ENCODE measurements around the gene OR2D3. TPM values are rescaled to one million over a fixed set of nuclear protein-coding genes. Genes with fewer than 3 reads are reported as not detected.

The OR2D3 gene
- total and polyA plus RNA-seq, 9 of the 15 experiments (the other 6 are each of a cell fraction or from before 2014, with no cell fraction given): 0.42 TPM; not detected in 8

DNA sequence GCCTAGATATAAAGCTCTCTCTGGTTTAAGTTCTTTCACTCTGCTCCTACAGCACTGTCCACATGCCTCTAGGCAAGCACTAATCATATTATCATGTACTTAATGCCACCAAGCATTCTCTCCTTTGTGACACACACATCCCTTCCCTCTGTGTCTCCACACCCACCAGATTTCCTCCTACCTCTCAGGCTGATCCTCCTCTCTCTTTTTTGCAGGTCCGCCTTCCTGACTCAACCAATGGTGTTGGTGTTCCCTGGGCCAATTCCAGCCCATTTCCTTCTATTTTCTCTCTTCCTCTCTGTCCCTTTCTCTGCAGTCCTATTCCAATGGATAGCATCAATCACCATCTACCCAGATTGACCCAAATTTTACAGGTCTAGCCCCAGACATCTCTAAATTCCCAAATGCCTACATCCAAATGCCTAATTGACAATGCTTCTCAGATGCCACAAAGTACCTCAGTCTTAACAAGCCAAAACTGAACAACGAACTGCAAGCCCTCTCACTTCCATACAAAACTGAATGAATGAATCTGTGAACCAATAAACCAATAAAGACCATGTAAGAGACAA, 4.9 kb downstream of the OR2D3 start (continued):
- TF ChIP-seq PHF21A (IDR thresholded peaks at IDR 0.05; ENCODE audit: borderline replicate concordance, low read depth) (peak; percentile 16; the same call in 1 of the 2 replicates), ESRRA (IDR thresholded peaks at IDR 0.05; ENCODE audit: borderline replicate concordance, low read depth) (no peak), ZFX (CRISPR knock-in tag; IDR thresholded peaks at IDR 0.05) (no peak), LEF1 (IDR thresholded peaks at IDR 0.05) (0 out of 2 replicates have a peak, but pooled peaks have one; percentile 8), SMC3 (conservative IDR thresholded peaks at IDR 0.05; ENCODE audit: insufficient read depth, low read depth, low read length) (no peak), ZNF263 (CRISPR knock-in tag; IDR thresholded peaks at IDR 0.05; ENCODE audit: borderline replicate concordance) (no peak)
- TF ChIP-seq, protein P1, sequence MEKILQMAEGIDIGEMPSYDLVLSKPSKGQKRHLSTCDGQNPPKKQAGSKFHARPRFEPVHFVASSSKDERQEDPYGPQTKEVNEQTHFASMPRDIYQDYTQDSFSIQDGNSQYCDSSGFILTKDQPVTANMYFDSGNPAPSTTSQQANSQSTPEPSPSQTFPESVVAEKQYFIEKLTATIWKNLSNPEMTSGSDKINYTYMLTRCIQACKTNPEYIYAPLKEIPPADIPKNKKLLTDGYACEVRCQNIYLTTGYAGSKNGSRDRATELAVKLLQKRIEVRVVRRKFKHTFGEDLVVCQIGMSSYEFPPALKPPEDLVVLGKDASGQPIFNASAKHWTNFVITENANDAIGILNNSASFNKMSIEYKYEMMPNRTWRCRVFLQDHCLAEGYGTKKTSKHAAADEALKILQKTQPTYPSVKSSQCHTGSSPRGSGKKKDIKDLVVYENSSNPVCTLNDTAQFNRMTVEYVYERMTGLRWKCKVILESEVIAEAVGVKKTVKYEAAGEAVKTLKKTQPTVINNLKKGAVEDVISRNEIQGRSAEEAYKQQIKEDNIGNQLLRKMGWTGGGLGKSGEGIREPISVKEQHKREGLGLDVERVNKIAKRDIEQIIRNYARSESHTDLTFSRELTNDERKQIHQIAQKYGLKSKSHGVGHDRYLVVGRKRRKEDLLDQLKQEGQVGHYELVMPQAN (IDR thresholded peaks at IDR 0.05; ENCODE audit: borderline replicate concordance): peak; percentile 22; the same call in 1 of the 2 replicates
- TF ChIP-seq, protein P2, sequence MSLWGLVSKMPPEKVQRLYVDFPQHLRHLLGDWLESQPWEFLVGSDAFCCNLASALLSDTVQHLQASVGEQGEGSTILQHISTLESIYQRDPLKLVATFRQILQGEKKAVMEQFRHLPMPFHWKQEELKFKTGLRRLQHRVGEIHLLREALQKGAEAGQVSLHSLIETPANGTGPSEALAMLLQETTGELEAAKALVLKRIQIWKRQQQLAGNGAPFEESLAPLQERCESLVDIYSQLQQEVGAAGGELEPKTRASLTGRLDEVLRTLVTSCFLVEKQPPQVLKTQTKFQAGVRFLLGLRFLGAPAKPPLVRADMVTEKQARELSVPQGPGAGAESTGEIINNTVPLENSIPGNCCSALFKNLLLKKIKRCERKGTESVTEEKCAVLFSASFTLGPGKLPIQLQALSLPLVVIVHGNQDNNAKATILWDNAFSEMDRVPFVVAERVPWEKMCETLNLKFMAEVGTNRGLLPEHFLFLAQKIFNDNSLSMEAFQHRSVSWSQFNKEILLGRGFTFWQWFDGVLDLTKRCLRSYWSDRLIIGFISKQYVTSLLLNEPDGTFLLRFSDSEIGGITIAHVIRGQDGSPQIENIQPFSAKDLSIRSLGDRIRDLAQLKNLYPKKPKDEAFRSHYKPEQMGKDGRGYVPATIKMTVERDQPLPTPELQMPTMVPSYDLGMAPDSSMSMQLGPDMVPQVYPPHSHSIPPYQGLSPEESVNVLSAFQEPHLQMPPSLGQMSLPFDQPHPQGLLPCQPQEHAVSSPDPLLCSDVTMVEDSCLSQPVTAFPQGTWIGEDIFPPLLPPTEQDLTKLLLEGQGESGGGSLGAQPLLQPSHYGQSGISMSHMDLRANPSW (CRISPR knock-in tag; IDR thresholded peaks at IDR 0.05): no peak
- TF ChIP-seq, protein P3, sequence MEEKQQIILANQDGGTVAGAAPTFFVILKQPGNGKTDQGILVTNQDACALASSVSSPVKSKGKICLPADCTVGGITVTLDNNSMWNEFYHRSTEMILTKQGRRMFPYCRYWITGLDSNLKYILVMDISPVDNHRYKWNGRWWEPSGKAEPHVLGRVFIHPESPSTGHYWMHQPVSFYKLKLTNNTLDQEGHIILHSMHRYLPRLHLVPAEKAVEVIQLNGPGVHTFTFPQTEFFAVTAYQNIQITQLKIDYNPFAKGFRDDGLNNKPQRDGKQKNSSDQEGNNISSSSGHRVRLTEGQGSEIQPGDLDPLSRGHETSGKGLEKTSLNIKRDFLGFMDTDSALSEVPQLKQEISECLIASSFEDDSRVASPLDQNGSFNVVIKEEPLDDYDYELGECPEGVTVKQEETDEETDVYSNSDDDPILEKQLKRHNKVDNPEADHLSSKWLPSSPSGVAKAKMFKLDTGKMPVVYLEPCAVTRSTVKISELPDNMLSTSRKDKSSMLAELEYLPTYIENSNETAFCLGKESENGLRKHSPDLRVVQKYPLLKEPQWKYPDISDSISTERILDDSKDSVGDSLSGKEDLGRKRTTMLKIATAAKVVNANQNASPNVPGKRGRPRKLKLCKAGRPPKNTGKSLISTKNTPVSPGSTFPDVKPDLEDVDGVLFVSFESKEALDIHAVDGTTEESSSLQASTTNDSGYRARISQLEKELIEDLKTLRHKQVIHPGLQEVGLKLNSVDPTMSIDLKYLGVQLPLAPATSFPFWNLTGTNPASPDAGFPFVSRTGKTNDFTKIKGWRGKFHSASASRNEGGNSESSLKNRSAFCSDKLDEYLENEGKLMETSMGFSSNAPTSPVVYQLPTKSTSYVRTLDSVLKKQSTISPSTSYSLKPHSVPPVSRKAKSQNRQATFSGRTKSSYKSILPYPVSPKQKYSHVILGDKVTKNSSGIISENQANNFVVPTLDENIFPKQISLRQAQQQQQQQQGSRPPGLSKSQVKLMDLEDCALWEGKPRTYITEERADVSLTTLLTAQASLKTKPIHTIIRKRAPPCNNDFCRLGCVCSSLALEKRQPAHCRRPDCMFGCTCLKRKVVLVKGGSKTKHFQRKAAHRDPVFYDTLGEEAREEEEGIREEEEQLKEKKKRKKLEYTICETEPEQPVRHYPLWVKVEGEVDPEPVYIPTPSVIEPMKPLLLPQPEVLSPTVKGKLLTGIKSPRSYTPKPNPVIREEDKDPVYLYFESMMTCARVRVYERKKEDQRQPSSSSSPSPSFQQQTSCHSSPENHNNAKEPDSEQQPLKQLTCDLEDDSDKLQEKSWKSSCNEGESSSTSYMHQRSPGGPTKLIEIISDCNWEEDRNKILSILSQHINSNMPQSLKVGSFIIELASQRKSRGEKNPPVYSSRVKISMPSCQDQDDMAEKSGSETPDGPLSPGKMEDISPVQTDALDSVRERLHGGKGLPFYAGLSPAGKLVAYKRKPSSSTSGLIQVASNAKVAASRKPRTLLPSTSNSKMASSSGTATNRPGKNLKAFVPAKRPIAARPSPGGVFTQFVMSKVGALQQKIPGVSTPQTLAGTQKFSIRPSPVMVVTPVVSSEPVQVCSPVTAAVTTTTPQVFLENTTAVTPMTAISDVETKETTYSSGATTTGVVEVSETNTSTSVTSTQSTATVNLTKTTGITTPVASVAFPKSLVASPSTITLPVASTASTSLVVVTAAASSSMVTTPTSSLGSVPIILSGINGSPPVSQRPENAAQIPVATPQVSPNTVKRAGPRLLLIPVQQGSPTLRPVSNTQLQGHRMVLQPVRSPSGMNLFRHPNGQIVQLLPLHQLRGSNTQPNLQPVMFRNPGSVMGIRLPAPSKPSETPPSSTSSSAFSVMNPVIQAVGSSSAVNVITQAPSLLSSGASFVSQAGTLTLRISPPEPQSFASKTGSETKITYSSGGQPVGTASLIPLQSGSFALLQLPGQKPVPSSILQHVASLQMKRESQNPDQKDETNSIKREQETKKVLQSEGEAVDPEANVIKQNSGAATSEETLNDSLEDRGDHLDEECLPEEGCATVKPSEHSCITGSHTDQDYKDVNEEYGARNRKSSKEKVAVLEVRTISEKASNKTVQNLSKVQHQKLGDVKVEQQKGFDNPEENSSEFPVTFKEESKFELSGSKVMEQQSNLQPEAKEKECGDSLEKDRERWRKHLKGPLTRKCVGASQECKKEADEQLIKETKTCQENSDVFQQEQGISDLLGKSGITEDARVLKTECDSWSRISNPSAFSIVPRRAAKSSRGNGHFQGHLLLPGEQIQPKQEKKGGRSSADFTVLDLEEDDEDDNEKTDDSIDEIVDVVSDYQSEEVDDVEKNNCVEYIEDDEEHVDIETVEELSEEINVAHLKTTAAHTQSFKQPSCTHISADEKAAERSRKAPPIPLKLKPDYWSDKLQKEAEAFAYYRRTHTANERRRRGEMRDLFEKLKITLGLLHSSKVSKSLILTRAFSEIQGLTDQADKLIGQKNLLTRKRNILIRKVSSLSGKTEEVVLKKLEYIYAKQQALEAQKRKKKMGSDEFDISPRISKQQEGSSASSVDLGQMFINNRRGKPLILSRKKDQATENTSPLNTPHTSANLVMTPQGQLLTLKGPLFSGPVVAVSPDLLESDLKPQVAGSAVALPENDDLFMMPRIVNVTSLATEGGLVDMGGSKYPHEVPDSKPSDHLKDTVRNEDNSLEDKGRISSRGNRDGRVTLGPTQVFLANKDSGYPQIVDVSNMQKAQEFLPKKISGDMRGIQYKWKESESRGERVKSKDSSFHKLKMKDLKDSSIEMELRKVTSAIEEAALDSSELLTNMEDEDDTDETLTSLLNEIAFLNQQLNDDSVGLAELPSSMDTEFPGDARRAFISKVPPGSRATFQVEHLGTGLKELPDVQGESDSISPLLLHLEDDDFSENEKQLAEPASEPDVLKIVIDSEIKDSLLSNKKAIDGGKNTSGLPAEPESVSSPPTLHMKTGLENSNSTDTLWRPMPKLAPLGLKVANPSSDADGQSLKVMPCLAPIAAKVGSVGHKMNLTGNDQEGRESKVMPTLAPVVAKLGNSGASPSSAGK (IDR thresholded peaks at IDR 0.05): no peak
